ENCODE measurements around the gene SMARCAL1. TPM values are rescaled to one million over a fixed set of nuclear protein-coding genes. Genes with fewer than 3 reads are reported as not detected.

Gene SMARCAL1
- total and polyA plus RNA-seq, 2 donors (not counting 1 experiment from before 2014, with no cell fraction given), result 20.2 to 46.7 TPM

DNA sequence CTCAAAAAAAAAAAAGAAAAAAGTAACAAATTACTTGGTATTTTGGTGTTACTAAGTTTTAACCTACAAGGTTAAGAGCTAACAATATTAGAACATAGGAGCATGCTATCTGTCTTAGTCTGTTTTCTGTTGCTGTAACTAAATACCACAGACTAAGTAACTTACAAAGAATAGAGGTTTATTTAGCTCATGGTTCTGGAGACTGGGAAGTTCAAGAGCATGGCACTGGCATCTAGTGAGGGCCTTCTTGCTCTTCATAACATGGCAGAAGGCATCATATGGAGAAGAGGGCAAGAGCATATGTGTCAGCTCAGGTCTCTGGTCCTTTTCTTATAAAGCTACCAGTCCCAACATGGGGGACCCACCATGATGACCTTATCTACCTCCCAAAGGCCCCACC is 36.5 kb downstream of the SMARCAL1 start:
- Mint-ChIP-seq H3K27me3 (no peaks in the 10 kb centered on the region), H3K27ac (no peak overlapping the region), H3K4me1 (no peaks in the 10 kb centered on the region), H3K9me3 (ENCODE audit: insufficient read depth) (peaks cover 5% of the 10 kb centered on the region), H3K4me3 (no peak overlapping the region)
- no peak overlapping the region for H3K9ac ChIP-seq (ENCODE audit: low read length)
- no peak for ATAC-seq (ENCODE audit: low read depth)
- no peak overlapping the region for H2AFZ ChIP-seq (ENCODE audit: insufficient read depth, low read depth, low read length, poor library complexity, severe bottlenecking)
- H3K4me3 ChIP-seq (ENCODE audit: control extremely low read depth in 1 of 5, extremely low read depth in 1 of 5, insufficient read depth in 1 of 5, low read depth in 2 of 5, low read length in 4 of 5), result no peak overlapping the region
- no peaks in the 10 kb centered on the region for H3K4me1 ChIP-seq (ENCODE audit: control insufficient read depth in 2 of 2, insufficient read depth in 2 of 2, low read length in 2 of 2)
- H3K9me3 ChIP-seq (ENCODE audit: control extremely low read depth in 1 of 3, control insufficient read depth in 2 of 3, insufficient read depth in 1 of 3, low read length in 2 of 3), result peaks cover 0 to 2% (median 2%) of the 10 kb centered on the region in 3 donors
- H3K4me2 ChIP-seq (replicated peaks; ENCODE audit: low read depth, low read length, poor library complexity, severe bottlenecking), result no peak overlapping the region
- CTCF ChIA-PET, result interaction anchor here (0.5 to 0.8 kb wide), 2 partner anchors 421 to 498 kb away, joined by 3 to 4 read pairs; no protein-coding TSS in a partner anchor
- intact Hi-C loops (cut with micrococcal nuclease), result no loop called here
- H3K36me3 ChIP-seq (replicated peaks in 1 of 2; ENCODE audit: control extremely low read depth in 1 of 2, control insufficient read depth in 1 of 2, extremely low read depth in 1 of 2, insufficient read depth in 2 of 2, low read length in 1 of 2), result peaks cover 5 to 95% of the 10 kb centered on the region in 2 experiments
- no peak for DNase-seq
- H4K20me1 ChIP-seq (ENCODE audit: control insufficient read depth, insufficient read depth, low read length, poor library complexity, severe bottlenecking), result no peaks in the 10 kb centered on the region
- TF ChIP-seq, protein P1, sequence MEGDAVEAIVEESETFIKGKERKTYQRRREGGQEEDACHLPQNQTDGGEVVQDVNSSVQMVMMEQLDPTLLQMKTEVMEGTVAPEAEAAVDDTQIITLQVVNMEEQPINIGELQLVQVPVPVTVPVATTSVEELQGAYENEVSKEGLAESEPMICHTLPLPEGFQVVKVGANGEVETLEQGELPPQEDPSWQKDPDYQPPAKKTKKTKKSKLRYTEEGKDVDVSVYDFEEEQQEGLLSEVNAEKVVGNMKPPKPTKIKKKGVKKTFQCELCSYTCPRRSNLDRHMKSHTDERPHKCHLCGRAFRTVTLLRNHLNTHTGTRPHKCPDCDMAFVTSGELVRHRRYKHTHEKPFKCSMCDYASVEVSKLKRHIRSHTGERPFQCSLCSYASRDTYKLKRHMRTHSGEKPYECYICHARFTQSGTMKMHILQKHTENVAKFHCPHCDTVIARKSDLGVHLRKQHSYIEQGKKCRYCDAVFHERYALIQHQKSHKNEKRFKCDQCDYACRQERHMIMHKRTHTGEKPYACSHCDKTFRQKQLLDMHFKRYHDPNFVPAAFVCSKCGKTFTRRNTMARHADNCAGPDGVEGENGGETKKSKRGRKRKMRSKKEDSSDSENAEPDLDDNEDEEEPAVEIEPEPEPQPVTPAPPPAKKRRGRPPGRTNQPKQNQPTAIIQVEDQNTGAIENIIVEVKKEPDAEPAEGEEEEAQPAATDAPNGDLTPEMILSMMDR (IDR thresholded peaks at IDR 0.05), result no peak
- TF ChIP-seq EZH2 (IDR thresholded peaks at IDR 0.05; ENCODE audit: borderline replicate concordance, insufficient read depth, low read depth, low read length, poor library complexity, severe bottlenecking), result no peak
- H3K27me3 ChIP-seq (replicated peaks in 1 of 4; ENCODE audit: control extremely low read depth in 1 of 4, control insufficient read depth in 3 of 4, insufficient read depth in 4 of 4, low read length in 3 of 4), result no peaks in the 10 kb centered on the region
- no peak overlapping the region for H3K27ac ChIP-seq (ENCODE audit: low read length in 2 of 2)
- H3K79me2 ChIP-seq (ENCODE audit: control insufficient read depth, insufficient read depth, low read length), result no peaks in the 10 kb centered on the region
- POLR2A ChIA-PET, result no interaction called here

DNA sequence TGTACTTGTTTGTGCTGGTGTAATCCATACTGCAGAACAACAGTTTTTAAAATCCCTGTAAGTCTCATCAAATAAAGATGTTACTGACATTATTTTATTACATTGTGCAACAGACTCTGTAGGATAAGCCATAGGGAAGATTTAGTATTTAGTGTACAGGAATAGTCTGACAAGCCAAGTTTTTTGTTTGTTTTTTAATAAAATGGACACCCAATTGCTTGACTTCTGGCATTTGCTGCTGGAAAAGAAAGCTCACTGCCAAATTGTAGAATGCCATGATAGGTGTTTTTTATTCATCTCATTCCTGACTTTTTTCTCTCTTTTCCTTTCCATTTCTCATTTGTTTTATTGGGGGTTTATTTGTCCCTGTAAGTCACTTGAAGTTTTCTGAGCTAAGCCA is 38.1 kb downstream of the SMARCAL1 start:
- intact Hi-C loops (cut with micrococcal nuclease), result no loop called here
- Mint-ChIP-seq H3K27ac (no peak overlapping the region), H3K27me3 (no peaks in the 10 kb centered on the region), H3K4me3 (no peak overlapping the region), H3K4me1 (no peaks in the 10 kb centered on the region), H3K9me3 (ENCODE audit: insufficient read depth) (peaks cover 5% of the 10 kb centered on the region)
- Histone ChIP-seq H4K20me1 (ENCODE audit: control insufficient read depth, insufficient read depth, low read length, poor library complexity, severe bottlenecking) (no peaks in the 10 kb centered on the region), H2AFZ (ENCODE audit: insufficient read depth, low read depth, low read length, poor library complexity, severe bottlenecking) (no peak overlapping the region), H3K9me3 (ENCODE audit: control extremely low read depth in 1 of 3, control insufficient read depth in 2 of 3, insufficient read depth in 1 of 3, low read length in 2 of 3) (peaks cover 0 to 2% (median 2%) of the 10 kb centered on the region in 3 donors), H3K79me2 (ENCODE audit: control insufficient read depth, insufficient read depth, low read length) (no peaks in the 10 kb centered on the region), H3K27me3 (replicated peaks in 1 of 4; ENCODE audit: control extremely low read depth in 1 of 4, control insufficient read depth in 3 of 4, insufficient read depth in 4 of 4, low read length in 3 of 4) (no peaks in the 10 kb centered on the region), H3K4me1 (ENCODE audit: control insufficient read depth in 2 of 2, insufficient read depth in 2 of 2, low read length in 2 of 2) (no peaks in the 10 kb centered on the region), H3K4me2 (replicated peaks; ENCODE audit: low read depth, low read length, poor library complexity, severe bottlenecking) (no peak overlapping the region), H3K4me3 (ENCODE audit: control extremely low read depth in 1 of 5, extremely low read depth in 1 of 5, insufficient read depth in 1 of 5, low read depth in 2 of 5, low read length in 4 of 5) (no peak overlapping the region), H3K27ac (ENCODE audit: low read length in 2 of 2) (no peak overlapping the region), H3K9ac (ENCODE audit: low read length) (no peak overlapping the region), H3K36me3 (replicated peaks in 1 of 2; ENCODE audit: control extremely low read depth in 1 of 2, control insufficient read depth in 1 of 2, extremely low read depth in 1 of 2, insufficient read depth in 2 of 2, low read length in 1 of 2) (peaks cover 5 to 94% of the 10 kb centered on the region in 2 experiments)
- POLR2A ChIA-PET, result no interaction called here
- CTCF ChIA-PET, result no interaction called here
- no peak for DNase-seq
- no peak for ATAC-seq (ENCODE audit: low read depth)
- TF ChIP-seq, protein P1 (IDR thresholded peaks at IDR 0.05), result no peak
- TF ChIP-seq EZH2 (IDR thresholded peaks at IDR 0.05; ENCODE audit: borderline replicate concordance, insufficient read depth, low read depth, low read length, poor library complexity, severe bottlenecking), result no peak

All from B cell (primary cell).